ENCODE results near the gene ACSM3. TPM values are rescaled to one million over a fixed set of nuclear protein-coding genes. Genes with fewer than 3 reads are reported as not detected.
A peak's percentile ranks its signal among the peaks of the same experiment; 100 is the strongest.

Gene ACSM3
- total and polyA plus RNA-seq, 3 donors from 2014 or later, result 41.1 to 120 (median 68.0) TPM

DNA sequence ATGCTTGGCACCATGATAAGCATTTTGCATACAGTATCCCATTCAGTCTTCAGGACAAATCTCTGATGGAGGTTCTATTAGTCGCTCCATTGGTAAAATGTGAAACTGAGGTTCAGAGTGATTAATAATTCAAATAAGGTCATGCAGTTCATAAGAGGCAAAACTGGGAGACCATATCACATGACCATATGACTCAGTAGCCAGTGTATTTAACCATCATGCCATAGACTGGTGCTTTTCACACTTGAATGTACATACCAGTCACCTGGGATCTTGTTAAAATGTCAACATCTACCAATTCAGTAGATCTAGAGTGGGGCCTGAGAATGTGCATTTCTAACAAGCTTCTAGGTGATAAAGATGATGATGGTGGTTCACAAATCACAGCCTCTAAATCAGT lies 4.3 kb downstream of the ACSM3 start:
- intact Hi-C loops (cut with DNase I; ENCODE audit: low total_unique reads), result no loop called here
- TF ChIP-seq, protein P1, sequence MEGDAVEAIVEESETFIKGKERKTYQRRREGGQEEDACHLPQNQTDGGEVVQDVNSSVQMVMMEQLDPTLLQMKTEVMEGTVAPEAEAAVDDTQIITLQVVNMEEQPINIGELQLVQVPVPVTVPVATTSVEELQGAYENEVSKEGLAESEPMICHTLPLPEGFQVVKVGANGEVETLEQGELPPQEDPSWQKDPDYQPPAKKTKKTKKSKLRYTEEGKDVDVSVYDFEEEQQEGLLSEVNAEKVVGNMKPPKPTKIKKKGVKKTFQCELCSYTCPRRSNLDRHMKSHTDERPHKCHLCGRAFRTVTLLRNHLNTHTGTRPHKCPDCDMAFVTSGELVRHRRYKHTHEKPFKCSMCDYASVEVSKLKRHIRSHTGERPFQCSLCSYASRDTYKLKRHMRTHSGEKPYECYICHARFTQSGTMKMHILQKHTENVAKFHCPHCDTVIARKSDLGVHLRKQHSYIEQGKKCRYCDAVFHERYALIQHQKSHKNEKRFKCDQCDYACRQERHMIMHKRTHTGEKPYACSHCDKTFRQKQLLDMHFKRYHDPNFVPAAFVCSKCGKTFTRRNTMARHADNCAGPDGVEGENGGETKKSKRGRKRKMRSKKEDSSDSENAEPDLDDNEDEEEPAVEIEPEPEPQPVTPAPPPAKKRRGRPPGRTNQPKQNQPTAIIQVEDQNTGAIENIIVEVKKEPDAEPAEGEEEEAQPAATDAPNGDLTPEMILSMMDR (IDR thresholded peaks at IDR 0.05), result no peak
- TF ChIP-seq POLR2A (IDR thresholded peaks at IDR 0.05), result no peak

DNA sequence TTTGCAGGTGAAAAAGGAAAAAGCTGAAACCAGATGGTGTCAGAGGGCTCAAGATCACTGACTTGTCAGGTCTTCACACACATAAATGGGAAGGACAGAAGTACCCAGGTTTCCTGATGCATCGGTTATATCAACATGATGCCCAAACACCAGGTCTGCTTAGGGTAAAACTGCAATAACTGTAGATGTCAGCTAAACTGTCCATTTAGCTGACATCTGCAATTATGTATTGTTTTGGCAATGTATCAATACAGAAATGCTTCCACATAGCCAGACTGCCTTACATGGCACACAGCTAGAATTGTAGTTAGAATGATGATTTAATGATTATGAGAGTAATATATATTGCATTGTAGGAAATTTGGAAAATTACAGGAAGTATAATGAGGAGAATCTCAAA lies 5.0 kb downstream of the ACSM3 start:
- no peak overlapping the region for H3K27ac ChIP-seq
- TF ChIP-seq, protein P1 (IDR thresholded peaks at IDR 0.05), result no peak
- TF ChIP-seq POLR2A (IDR thresholded peaks at IDR 0.05), result no peak
- no peak for DNase-seq
- H3K9me3 ChIP-seq, result no peaks in the 10 kb centered on the region
- no peaks in the 10 kb centered on the region for H3K36me3 ChIP-seq (ENCODE audit: low read depth, missing control alignments)
- no peak overlapping the region for H3K4me3 ChIP-seq
- intact Hi-C loops (cut with DNase I; ENCODE audit: low total_unique reads), result no loop called here
- 53 to 91% methylated on average over 1 of the region's 1 CpG for WGBS, 2 donors
- H3K27me3 ChIP-seq, result no peaks in the 10 kb centered on the region
- no peaks in the 10 kb centered on the region for H3K4me1 ChIP-seq

More for the DNA sequence above, 4.3 kb downstream of the ACSM3 start:
- H3K4me1 ChIP-seq, result no peaks in the 10 kb centered on the region
- H3K27ac ChIP-seq, result no peak overlapping the region
- H3K36me3 ChIP-seq (ENCODE audit: low read depth, missing control alignments), result no peaks in the 10 kb centered on the region
- H3K27me3 ChIP-seq, result no peaks in the 10 kb centered on the region
- 97 to 100% methylated on average over 1 of the region's 1 CpG for WGBS, 2 donors
- no peaks in the 10 kb centered on the region for H3K9me3 ChIP-seq
- no peak for DNase-seq
- no peak overlapping the region for H3K4me3 ChIP-seq

DNA sequence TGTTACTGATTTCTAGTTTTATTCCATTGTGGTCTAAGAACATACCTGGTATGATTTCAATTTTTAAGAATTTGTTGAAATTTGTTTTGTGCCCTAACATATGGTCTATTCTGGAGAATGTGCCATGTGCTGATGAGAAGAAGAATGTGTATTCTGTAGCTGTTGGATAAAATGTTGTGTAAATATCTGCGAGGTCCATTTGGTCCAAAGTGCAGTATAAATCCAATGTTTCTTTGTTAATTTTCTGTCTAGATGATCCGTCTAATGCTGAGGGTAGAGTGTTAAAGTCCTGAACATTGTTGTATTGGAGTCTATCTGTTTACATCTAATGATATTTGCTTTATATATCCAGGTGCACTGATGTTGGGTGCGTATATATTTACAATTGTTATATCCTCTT lies 9.9 kb downstream of the ACSM3 start:
- no peak for TF ChIP-seq POLR2A (IDR thresholded peaks at IDR 0.05)
- TF ChIP-seq, protein P1 (IDR thresholded peaks at IDR 0.05), result no peak
- WGBS, 2 donors, result 92% methylated on average over 3 of the region's 3 CpGs
- no peak for DNase-seq
- Histone ChIP-seq H3K27ac (no peak overlapping the region), H3K4me3 (no peak overlapping the region), H3K9me3 (no peaks in the 10 kb centered on the region), H3K4me1 (no peaks in the 10 kb centered on the region), H3K36me3 (ENCODE audit: low read depth, missing control alignments) (no peaks in the 10 kb centered on the region), H3K27me3 (no peaks in the 10 kb centered on the region)
- intact Hi-C loops (cut with DNase I; ENCODE audit: low total_unique reads), result no loop called here

DNA sequence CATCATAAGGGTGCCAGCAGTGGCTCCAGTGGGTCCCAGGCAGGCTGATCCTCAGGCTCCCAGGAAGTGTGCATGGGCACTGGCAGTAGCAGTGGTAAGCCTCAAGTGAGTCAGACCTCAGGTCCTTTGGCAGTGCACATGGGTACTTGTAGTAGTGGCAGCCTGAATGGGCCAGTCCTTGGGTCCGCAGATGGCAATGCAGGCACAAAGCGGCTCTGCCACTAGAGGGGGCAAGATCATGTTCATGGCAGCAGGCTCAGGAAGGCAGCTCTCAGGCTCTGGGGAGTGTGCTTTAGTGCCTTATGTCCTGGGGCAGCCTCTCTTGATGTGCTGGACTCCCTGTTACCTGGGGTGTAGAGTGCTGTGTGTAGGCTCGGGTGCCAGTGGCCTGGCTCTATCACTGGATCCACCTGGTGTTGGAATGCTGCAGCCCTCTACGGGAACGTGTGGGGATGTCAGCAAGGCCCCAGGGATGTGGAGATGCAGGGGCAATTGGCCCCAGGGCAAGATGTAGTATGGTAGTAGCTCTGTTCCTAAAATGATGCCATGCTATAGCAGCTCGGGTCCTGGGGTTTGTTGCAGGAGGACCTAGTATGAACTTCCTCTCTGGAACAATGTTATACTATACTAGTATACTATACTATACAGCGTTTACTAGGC lies 11.0 kb downstream of the ACSM3 start:
- TF ChIP-seq POLR2A (IDR thresholded peaks at IDR 0.05), result no peak
- TF ChIP-seq, protein P1 (IDR thresholded peaks at IDR 0.05), result peak in 2 of 3 experiments; percentile 5 to 42
- WGBS, 2 donors, result 68 to 90% methylated on average over 4 to 7 of the region's 7 CpGs

DNA sequence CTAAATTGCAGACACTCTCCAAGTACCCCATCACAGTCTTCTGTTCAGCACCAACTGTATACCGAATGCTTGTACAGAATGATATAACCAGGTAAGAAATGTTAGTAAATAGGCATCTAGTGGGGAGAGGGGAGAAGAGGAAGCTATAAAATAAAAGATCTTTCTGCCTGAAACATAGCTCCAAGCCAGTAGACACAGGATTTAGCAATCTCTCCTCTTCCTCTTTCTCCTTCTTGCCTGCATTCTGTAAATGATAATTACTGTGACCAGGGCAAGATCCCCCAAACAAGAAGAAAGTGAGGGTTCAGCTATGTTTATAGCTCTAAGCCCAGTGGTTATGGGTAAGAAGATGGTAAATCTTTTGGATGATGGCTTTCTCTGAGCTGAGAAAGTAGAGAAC lies 17.9 kb downstream of the ACSM3 start:
- Histone ChIP-seq H3K9me3 (no peaks in the 10 kb centered on the region), H3K27ac (no peak overlapping the region), H3K27me3 (no peaks in the 10 kb centered on the region), H3K4me1 (no peaks in the 10 kb centered on the region), H3K36me3 (ENCODE audit: low read depth, missing control alignments) (no peaks in the 10 kb centered on the region), H3K4me3 (no peak overlapping the region)
- 87 to 90% methylated on average over 1 of the region's 1 CpG for WGBS, 2 donors
- intact Hi-C loops (cut with DNase I; ENCODE audit: low total_unique reads), result no loop called here
- no peak for TF ChIP-seq POLR2A (IDR thresholded peaks at IDR 0.05)
- TF ChIP-seq, protein P1 (IDR thresholded peaks at IDR 0.05), result no peak
- no peak for DNase-seq

More for the DNA sequence above, 11.0 kb downstream of the ACSM3 start:
- H3K4me3 ChIP-seq, result no peak overlapping the region
- no peak overlapping the region for H3K27ac ChIP-seq
- no peaks in the 10 kb centered on the region for H3K36me3 ChIP-seq (ENCODE audit: low read depth, missing control alignments)
- H3K9me3 ChIP-seq, result no peaks in the 10 kb centered on the region
- H3K4me1 ChIP-seq, result no peaks in the 10 kb centered on the region
- intact Hi-C loops (cut with DNase I; ENCODE audit: low total_unique reads), result no loop called here
- H3K27me3 ChIP-seq, result no peaks in the 10 kb centered on the region
- DNase-seq, result peak; percentile 80

Data from testis (tissue), 3 donors.